ENCODE measurements around the gene UTY.

The UTY gene

DNA sequence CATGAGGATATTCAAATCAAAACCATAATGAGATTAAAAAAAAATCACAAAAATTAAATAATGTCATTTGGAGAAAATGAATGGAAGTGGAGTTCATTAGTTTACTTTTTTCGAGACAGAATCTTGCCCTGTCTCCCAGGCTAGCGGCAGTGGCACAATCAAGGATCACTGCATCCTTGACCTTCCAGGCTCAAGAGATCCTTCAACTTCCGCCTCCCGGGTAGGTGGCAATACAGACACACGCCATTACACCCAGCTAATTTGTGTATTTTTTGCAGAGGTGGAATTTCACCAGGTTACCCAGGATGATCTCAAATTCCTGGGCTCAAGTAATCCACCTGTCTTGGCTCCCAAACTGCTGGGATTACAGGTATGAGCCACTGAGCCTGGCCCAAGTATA, 236.1 kb downstream of the UTY start:
- no peak for TF ChIP-seq TAF1 (IDR thresholded peaks at IDR 0.05; ENCODE audit: borderline replicate concordance, insufficient read depth, low read length)

DNA sequence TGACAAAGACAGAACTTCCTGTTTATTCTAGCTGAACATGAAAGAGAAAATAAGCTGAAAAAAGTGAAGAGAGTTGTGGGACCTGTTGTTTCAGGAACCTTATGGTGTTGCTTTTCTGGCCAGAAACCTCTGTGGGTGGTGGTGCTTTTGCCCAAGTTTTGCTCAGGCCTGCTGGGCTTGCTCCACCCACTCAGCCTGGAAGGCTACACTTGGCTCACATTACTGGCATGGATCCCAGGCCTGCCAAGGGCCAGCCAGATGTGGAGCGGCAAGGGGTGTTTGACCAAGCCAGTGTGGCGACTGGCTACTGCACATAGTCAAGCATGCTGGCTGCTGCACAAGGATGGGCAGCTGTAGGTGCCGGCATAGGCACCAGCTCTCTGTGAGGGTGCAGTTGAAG, 245.9 kb downstream of the UTY start:
- TF ChIP-seq, protein P1, sequence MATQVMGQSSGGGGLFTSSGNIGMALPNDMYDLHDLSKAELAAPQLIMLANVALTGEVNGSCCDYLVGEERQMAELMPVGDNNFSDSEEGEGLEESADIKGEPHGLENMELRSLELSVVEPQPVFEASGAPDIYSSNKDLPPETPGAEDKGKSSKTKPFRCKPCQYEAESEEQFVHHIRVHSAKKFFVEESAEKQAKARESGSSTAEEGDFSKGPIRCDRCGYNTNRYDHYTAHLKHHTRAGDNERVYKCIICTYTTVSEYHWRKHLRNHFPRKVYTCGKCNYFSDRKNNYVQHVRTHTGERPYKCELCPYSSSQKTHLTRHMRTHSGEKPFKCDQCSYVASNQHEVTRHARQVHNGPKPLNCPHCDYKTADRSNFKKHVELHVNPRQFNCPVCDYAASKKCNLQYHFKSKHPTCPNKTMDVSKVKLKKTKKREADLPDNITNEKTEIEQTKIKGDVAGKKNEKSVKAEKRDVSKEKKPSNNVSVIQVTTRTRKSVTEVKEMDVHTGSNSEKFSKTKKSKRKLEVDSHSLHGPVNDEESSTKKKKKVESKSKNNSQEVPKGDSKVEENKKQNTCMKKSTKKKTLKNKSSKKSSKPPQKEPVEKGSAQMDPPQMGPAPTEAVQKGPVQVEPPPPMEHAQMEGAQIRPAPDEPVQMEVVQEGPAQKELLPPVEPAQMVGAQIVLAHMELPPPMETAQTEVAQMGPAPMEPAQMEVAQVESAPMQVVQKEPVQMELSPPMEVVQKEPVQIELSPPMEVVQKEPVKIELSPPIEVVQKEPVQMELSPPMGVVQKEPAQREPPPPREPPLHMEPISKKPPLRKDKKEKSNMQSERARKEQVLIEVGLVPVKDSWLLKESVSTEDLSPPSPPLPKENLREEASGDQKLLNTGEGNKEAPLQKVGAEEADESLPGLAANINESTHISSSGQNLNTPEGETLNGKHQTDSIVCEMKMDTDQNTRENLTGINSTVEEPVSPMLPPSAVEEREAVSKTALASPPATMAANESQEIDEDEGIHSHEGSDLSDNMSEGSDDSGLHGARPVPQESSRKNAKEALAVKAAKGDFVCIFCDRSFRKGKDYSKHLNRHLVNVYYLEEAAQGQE (IDR thresholded peaks at IDR 0.05; ENCODE audit: insufficient read depth in 1 of 2, low read depth in 2 of 2, low read length in 2 of 2) = no peak
- TF ChIP-seq TAF1 (IDR thresholded peaks at IDR 0.05; ENCODE audit: borderline replicate concordance, insufficient read depth, low read length) = no peak
- TF ChIP-seq SIN3A (IDR thresholded peaks at IDR 0.05; ENCODE audit: borderline replicate concordance, insufficient read depth, low read length) = no peak
- TF ChIP-seq POLR2AphosphoS5 (IDR thresholded peaks at IDR 0.05; ENCODE audit: low read depth, low read length) = no peak
- no peak for TF ChIP-seq FOXP2 (optimal IDR thresholded peaks at IDR 0.05; ENCODE audit: borderline replicate concordance, extremely low read depth, extremely low read length, insufficient read depth)

DNA sequence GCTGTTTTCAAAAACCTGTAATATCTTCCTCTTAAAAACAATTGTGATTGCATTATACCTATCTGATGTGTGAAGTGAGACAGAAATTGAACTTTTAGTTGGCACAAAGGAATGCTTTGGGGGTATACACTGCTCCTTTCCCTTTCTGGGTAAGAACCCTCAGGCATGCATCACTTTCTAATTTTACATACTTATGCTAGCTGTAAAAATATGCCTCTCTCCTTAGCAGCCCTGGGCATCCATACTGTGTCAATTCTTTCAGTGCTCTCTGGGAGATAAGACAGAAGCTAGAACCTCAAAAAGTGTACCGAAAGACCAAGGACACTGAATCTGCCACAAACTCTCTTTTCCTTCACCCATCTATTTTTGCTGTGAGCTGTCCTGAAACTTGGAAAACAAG, 246.7 kb downstream of the UTY start:
- TF ChIP-seq POLR2AphosphoS5 (IDR thresholded peaks at IDR 0.05; ENCODE audit: low read depth, low read length) = no peak
- TF ChIP-seq TAF1 (IDR thresholded peaks at IDR 0.05; ENCODE audit: borderline replicate concordance, insufficient read depth, low read length) = no peak
- TF ChIP-seq FOXP2 (optimal IDR thresholded peaks at IDR 0.05; ENCODE audit: borderline replicate concordance, extremely low read depth, extremely low read length, insufficient read depth) = no peak
- TF ChIP-seq SIN3A (IDR thresholded peaks at IDR 0.05; ENCODE audit: borderline replicate concordance, insufficient read depth, low read length) = no peak

DNA sequence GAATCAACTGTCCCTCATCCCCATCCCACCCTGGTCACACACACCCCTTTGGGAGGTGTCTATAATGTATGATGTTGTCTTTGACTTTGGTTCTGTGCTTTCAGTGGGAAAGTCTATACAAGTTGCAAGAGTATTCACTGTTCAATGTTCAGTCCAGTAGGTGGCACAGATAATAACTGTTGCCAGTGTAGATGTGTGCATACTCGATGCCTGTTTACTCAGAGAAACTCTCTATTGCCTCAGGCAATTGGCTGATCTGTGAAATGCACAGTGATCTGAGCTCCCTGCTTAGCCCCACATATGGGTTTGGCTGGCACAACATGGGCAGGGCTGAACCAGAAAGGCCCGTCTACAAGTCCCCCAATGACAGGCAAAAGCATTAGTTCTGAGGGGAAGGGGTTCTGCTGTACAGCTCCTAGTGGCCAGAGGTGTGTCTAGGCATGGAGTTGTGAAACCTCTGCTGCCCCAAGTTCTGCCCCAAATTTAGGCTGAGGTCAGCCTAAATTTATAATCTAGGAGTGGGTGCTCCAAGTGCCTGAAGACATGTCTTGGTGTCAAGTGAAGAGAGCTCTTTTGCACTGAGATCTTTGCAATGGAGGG, 252.4 kb downstream of the UTY start:
- no peak for TF ChIP-seq POLR2AphosphoS5 (IDR thresholded peaks at IDR 0.05; ENCODE audit: low read depth, low read length)

DNA sequence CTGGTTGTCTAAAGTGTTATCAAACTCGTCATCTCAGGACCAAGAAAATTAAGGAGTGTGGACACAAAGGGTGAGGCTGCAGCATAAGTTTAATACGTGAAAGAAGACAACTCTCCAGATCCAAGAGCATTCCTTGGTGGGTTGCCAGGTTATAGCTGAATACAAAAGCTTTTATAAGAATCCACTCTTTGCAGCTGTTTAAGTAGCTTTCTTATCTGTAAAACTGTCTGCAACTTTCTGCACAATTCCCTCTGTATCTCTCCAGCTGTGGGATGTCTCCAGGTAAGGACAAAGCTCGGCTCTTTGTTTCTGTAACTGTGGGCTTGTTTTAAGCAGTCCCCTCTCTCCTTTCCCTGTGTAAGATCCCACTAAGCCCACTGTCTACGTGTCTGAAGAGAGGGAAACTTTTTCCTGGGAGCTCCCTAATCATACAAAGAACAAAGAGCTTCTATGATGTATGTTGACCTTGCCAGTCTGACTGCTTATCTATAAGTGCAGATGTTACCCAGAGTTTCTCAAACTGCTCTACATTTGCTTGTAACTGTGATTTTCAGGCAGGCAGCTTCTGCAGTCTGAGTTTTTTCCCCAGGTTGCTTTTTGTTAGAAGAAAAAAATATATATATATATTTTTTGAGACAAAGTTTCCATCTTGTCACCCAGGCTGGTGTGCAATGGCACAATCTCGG, 268.7 kb downstream of the UTY start:
- TF ChIP-seq POLR2AphosphoS5 (IDR thresholded peaks at IDR 0.05; ENCODE audit: low read depth, low read length) = no peak
- TF ChIP-seq FOXP2 (optimal IDR thresholded peaks at IDR 0.05; ENCODE audit: borderline replicate concordance, extremely low read depth, extremely low read length, insufficient read depth) = no peak
- no peak for TF ChIP-seq SIN3A (IDR thresholded peaks at IDR 0.05; ENCODE audit: borderline replicate concordance, insufficient read depth, low read length)
- TF ChIP-seq, protein P1 (IDR thresholded peaks at IDR 0.05; ENCODE audit: insufficient read depth in 1 of 2, low read depth in 2 of 2, low read length in 2 of 2) = no peak
- TF ChIP-seq TAF1 (IDR thresholded peaks at IDR 0.05; ENCODE audit: borderline replicate concordance, insufficient read depth, low read length) = no peak

DNA sequence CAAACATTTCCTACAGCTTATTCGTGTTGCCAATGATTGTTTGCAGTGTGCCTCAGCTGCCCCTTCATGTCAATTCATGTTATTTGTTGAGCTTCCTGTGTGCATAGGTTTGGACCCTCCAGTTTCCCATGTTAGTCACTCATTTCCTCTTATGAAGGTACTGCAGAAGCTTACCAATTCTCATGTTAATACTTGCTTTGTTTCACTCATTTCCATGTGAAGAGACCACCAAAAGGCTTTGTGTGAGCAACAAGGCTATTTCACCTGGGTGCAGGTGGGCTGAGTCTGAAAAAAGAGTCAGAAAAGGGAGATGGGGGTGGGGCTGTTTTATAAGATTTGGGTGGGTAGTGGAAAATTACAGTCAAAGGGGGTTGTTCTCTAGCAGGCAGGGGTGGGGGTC, 274.6 kb downstream of the UTY start:
- TF ChIP-seq SIN3A (IDR thresholded peaks at IDR 0.05; ENCODE audit: borderline replicate concordance, insufficient read depth, low read length) (no peak), FOXP2 (optimal IDR thresholded peaks at IDR 0.05; ENCODE audit: borderline replicate concordance, extremely low read depth, extremely low read length, insufficient read depth) (no peak), POLR2AphosphoS5 (IDR thresholded peaks at IDR 0.05; ENCODE audit: low read depth, low read length) (no peak), TAF1 (IDR thresholded peaks at IDR 0.05; ENCODE audit: borderline replicate concordance, insufficient read depth, low read length) (no peak)
- TF ChIP-seq, protein P1 (IDR thresholded peaks at IDR 0.05; ENCODE audit: insufficient read depth in 1 of 2, low read depth in 2 of 2, low read length in 2 of 2) = no peak

Measured in PFSK-1 (cell line).